NCI-H748 treated with DMSO at 0.1 percent for 48 hours (cell line): ENCODE measurements around the gene COL4A5.
"Not testable (repeated sequence)": the region's sequence is repeated elsewhere in the genome, so short reads cannot be mapped to it uniquely, and the experiment has no call there.

Source experiments
- DNase-seq: peaks from one replicate; lab custom pipeline; 2025; lab: John Stamatoyannopoulos, UW

Gene COL4A5

DNA sequence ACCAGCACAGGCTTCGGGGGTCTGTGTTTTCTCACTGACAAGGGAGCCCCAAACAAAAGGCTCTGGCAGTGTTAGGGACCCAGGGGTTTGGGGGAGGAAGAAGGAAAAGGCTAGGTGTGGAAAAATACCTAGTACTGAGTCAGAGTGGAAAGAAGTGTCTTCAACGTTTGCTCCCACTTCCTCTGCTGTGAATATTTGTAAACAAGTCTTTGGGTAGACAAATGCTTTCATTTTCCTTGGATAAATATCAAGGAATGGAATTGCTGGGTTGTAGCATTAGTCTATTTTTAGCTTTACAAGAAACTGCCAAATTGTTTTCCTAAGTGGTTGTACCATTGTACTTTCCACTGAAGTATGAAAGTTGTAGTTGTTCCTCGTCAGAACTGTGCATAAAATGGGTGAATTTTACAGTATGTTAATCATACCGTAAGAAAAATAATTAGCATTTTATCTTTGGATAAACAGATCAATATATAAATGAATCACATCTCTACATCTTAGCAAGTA lies 17.4 kb downstream of the COL4A5 start:
- DNase-seq, result no peak

DNA sequence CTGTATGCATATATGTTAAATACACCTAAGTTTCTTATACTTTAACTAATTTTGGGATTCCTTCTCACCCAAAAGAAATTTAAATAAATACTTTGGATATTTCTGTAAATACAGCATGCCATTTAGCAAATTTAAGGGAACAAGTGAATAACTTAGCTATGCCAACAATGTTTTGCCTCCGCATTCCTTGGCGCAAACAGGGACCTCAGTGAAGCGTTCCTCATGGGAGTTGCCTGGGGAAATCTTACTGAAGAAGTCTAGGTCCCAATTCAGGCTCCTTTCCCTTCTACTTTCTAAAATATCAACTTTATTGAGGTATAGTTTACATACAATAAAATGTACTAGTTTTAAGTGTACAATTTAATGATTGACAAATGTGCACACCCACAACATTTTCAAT lies 25.0 kb downstream of the COL4A5 start:
- DNase-seq, result no peak

DNA sequence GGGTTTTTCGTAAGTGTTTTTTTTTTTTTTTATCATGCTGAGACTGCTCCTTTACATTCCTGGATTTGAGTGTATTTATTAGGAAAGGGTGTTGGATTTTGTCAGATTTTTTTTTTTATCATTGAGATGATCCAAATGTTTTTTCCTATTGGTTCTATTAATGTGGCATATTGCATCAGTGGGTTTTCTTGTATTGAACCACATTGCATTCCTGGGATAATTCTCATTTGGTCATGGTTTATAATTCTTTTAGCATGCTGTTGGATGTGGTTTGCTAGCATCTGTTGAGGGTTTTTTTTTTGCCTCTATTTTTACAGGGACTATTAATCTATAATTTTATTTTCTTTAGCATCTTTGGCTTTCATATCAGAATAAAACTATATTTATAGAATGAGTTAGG lies 28.8 kb downstream of the COL4A5 start:
- DNase-seq, result no peak

DNA sequence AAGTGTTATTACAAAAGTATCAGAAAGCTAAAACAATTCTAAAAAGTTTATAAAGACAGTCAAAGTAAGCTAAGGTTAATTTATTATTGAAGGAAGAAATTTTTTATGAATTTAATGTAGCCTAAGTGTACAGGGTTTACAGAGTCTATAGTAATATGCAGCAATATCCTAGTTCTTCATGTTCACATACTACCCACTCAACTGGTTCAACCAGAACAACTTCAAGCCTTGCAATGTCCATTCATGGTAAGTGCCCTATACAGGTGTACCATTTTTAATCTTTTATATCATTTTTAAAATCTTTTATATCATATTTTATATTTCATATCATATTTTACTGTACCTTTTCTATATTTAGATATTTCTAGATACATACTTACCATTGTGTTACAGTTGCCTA lies 34.3 kb downstream of the COL4A5 start:
- DNase-seq, result no peak

DNA sequence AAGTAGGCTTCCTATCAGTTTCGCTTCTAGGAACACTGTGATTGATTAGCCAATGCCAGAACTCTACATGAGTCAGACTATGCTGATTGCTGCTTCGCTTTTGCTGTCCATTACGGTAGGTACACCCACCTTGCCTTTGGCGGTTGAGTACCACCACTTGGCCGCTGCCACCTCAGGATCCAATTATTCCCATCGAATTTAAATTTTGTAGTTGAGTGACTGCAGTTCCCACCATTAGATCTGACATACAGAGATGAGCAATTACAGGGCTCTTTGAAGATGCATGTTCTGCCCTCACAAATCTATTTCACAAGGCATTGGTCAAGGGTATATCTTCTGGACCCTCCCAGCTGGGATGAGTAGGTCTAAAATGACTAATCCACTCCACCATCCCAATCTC lies 41.9 kb downstream of the COL4A5 start:
- not testable (repeated sequence) for DNase-seq

DNA sequence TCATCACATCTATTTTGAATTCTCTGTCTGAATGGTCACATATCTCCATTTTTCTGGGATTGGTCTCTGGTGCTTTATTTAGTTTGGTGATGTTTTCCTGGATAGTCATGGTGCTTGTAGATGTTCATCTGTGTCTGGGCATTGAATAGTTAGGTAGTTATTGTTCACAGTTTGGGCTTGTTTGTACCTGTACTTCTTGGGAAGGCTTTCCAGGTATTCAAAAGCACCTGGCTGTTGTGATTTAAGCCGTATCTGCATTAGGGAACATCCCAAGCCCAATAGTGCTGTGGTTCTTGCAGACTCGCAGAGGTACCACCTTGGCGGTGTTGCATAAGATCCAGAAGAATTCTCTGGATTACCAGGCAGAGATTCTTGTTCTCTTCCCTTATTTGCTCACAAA lies 44.6 kb downstream of the COL4A5 start:
- DNase-seq, result no peak

DNA sequence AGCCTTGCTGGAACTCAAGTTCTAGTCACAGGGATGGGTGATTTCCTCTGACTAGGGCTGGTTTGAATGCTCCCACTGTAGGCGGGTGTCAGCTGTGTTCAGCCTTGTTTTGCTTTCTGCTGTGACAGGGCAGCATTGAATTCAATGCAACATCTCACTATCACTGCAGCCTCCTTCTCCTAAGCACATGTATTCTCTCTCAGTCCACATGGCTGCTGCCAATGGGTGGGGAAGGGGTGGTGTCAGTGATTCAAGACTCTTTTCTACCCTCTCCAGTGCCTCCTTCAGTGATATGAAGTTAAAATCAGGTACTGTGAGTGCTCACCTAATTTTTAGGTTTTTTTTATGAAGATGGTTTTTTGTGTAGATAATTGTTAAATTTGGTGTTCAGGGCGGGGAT lies 46.3 kb downstream of the COL4A5 start:
- no peak for DNase-seq

DNA sequence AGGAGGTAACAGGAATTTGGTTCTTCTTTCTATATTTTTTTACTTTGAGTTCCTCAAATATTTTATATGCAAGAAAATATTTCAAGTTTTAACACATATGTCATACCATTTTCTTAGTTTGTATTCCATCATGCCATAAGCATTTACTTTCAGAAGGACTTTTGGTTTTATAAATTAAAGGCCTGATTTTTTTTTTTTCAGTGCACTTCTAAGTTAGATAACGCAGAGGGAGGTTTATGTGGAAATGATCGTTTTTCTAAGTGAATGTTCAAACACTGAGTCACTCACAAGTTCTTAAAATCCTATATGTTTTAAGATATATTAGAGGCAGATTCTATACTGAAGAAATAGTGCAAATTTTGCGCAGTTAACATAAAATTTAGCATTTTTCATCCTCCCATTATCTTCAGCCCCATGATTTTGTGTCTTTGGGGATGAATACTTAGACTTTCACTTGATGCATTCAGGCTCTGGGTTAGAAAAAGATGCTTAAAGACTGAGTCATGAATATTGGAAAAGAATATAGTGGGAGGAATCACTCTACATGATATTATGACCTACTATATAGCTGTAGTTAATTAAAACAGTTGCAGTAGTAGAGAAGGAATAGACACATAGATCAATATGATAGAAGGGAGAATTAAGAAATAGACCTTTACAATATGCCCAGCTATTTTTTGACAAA lies 54.9 kb downstream of the COL4A5 start:
- DNase-seq, result no peak

DNA sequence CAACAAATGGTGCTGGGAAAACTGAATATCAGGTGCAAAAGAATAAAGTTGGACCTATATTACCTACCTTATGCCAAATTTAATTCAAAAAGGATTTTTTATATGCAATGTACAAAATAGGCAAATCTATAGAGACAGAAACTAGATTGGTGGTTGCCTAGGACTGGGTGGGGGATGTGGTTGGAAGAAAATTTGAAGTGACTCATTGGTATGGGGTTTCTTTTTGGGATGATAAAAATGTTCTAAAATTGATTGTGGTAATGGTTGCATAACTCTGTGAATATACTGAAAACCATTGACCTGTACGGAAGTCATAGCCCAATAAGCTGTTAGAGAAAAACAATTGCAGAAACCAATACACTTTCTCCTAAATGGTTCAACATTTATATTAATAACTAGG lies 72.1 kb downstream of the COL4A5 start:
- DNase-seq, result no peak

DNA sequence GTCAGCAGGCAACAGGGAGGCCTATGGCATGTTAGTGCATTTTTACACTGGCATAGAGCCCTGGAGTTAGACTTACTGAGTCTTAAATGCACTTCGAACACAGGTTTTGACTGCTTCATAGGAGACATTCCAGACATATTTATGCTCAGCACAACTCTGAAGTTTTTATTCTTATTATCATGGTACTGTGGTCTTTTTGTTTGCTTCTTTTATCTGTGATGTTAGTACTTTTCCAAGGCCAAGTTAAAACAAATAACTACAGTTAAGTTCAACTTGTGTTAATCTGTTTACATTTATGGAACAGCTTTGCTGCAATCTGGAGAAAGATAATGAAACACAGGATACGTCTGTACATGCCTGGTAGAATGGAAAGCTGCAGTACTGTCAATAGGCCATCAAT lies 76.5 kb downstream of the COL4A5 start:
- DNase-seq, result no peak

DNA sequence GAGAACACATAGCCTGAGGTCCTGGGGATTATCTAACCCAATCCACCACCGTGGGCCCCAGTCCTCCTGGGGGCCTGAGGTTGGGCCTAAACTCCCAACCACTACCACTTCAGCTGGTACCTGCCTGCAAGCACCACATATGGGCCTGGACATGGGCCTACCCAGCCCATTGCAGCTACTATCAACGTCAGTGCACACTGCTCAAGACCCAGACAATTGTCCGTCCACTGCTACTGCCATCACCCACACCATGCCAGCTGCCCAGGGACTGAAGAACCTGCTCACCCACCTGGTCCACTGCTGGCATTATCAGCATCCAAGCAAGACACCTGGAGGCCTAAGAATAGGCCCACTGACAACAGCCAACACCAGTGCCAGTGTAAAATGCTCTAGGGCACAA lies 88.1 kb downstream of the COL4A5 start:
- no peak for DNase-seq

DNA sequence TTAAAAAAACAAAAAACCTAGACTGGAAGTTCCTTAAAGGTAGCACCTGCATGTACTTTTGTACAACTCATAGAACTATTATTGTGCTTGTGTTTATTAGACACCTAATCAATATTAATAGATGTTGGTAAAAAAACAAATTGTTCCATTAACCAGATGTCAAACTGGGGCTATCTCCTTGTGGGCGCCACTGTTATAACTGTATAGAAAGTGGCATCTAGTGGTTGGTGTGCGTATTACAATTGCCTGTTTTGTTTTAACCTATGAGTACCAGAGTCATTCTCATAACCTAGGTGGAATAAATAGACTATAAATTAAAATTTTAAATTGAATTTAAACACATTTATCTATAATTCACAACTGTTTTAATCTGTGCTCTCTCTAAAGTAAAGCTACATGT lies 97.4 kb downstream of the COL4A5 start:
- peak; percentile 58 for DNase-seq

DNA sequence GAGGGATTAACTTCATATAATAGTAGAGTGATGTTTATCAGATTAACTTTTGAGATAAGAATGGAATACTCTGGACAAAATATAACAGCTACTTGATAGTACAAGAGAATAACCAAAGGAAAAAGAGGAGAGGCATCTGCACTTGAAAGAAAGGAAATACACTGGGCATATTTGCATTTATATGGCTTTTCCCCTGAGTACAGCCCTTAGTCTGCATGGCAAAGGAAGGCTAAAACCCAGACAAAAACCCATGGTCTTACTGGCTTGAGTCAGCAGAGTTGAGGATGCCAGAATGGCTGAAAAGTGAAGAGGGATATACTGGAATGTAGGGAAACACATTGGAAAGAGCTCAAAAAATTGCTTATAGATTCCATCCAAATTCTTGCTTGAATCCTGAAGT lies 101.6 kb downstream of the COL4A5 start:
- DNase-seq, result no peak

DNA sequence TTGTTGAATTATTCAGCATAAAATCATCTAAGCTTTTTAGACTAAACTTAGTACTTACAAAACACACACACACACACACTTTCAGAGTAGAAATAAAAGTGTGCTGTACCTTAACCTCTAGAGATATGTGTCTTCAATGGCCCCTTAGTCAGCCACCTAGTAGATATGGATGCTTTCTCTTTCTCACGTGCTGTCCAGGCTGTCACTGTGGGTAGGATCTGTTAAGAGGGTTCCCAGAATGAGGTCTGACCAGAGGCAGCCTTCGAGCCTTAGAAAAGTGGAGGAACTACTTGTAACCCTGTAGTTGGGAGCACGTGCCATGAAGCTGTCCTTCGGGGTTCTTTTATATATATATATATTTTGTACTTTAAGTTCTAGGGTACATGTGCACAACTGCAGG lies 117.9 kb downstream of the COL4A5 start:
- no peak for DNase-seq

DNA sequence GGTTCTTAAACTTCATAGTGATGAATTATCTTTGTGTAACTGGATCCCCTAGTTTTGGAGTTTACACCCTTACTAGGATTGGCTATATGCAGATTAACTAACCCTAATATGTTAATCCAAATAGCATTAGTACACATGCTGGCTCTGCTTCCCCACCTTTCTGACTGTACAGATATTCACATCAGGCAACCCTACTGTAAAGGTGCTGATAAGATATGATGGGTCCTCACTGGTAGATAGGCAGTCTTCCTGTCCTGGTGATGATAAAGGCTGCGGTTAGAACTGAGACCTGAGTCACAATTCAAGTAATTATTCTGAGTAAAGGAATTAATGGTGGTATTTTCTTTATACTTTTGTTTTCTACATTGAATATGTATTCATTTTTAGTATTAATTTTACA lies 118.6 kb downstream of the COL4A5 start:
- no peak for DNase-seq

DNA sequence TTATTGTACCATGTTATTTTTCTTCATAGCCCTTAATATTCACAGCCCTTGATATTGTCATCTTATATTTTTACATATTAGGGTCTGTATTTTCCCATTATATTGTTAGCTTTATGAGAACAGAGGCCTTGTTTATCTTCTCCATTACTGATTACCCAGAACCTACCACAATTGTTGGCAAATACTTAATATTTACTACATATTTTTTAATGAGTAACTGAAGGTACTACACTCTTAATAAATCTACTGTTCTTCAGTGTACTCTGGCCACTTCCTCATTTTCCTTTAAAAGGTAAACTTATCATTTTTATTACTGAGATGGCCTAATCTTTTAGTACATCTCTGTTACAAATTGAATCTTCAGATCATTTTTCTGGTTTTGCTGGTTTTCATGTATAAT lies 133.5 kb downstream of the COL4A5 start:
- DNase-seq, result no peak

DNA sequence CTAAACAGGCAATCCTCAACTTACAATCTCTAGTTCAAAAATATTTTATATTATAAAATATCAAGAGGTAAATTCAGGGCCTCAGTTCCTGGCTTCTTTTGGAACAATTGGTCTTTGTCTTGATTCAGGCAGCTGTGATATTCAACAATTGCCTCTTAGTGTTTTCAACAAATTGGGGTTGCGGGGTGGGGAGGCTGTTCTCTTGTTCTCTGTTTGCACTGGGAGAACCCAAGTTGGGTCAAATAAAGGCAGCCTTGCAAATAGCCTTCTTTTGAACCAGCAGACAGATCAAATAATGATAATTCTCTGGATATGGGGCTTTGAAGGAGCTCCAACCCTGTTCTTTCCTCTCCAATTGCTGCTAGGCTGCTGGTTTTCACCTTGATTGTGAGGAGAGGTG lies 142.5 kb downstream of the COL4A5 start:
- no peak for DNase-seq

DNA sequence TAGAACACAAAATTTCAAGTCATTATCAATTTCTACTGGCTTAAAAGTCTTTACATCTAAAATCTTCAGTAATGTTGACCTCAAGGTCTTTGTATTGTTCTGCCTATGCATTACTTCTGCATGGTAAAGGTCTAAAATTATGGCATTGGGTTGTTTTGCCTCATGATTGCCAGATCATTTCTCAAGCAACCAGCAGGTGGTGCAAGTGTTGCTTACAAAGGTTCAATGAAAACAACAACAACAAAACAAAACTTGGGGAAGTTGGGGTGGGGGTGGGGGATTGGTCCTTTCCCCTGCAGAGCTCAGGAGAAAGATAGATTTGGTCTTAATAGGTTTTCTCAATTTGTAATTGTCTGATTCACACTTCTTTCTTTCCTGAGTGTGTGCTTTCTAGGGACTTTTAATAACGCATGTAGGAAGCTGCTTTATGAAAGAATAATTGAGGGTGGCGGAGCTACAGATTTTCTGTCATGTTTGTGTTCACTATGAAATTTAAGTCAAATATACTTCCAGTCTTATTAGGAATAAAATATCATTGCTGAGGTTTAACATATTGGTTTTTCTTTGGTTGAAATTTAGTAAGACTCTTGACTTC lies 145.1 kb downstream of the COL4A5 start:
- DNase-seq, result no peak

DNA sequence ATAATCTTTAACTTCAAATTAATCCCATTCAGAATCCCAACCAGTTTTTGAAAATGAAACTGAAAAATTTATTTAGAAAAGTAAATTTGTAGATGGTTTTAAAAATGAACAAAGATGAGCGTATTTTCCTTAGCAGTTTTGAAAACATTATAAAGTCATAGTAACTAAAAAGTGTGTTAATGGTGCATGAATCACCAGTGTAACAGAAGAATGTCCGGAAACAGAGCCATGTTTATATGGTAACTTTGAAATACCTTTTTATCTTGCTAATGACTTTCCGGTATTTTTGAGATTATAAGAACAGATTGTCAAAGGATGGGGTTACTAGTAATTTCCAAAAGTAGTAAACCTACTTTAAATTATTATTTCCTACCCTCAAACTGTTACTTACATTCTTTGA lies 150.9 kb downstream of the COL4A5 start:
- DNase-seq, result no peak

DNA sequence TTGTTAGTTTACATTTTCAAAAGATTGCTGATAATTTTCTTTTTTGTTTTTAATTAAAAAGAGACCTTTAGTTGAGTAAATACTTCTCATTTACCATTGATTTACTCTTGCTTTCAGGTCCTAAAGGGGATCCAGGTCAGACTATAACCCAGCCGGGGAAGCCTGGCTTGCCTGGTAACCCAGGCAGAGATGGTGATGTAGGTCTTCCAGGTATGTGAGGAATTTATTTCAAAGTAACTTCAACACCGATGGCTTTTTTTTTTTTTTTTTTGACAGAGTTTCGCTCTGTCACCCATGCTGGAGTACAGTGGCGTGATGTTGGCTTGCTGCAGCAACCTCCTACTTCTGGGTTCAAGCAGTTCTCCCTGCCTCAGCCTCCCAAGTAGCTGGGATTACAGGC lies 161.6 kb downstream of the COL4A5 start:
- no peak for DNase-seq

DNA sequence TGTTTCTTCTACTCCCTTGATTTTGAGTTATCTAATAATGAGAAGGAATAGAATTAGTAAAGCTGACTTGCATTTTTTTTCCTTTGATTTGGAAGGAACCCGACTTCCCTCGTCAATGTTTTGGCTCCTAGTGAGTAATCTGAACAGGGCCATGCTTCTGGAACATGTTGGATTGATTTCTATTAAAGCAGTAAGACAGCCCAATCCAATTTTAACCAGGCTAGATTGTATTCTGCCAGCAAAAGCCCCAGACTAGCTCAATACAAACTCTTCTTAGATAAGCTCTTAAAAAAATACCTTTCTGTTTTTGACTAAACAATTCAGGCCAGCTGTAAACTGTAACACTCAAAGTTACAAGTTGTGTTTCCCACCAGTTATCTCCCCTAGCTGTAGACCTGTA lies 170.5 kb downstream of the COL4A5 start:
- DNase-seq, result no peak

DNA sequence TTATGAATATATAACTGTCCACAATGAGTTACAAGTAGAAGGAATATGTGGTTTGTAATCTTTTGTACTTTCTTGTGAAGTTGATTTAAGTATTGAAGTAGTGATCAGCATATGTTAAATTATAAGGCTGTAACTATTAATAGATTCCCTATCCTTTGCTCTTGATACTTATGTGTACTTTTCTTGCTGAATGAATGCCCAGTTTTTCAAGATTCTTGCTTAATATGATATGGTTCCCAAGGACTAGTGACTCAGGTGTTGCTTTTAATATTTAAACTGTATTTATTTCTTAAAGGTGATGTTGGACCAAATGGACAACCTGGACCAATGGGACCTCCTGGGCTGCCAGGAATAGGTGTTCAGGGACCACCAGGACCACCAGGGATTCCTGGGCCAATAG lies 175.0 kb downstream of the COL4A5 start:
- DNase-seq, result no peak

DNA sequence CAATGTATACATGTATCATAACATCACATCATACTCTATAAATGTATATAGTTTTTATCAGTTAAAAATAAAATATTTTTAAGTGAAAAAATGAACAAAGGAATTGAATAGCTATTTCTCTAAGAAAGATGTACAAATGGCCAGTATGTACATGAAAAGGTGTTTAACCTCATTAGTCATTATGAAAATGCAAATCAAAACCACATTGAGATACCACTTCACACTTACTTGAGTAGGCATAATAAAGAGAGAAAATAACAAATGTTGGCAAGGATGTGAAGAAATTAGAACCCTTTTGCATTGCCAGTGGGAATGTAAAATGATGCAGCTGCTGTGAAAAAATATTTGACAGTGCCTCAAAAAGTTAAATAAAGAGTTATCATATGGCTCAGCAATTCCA lies 201.2 kb downstream of the COL4A5 start:
- no peak for DNase-seq

DNA sequence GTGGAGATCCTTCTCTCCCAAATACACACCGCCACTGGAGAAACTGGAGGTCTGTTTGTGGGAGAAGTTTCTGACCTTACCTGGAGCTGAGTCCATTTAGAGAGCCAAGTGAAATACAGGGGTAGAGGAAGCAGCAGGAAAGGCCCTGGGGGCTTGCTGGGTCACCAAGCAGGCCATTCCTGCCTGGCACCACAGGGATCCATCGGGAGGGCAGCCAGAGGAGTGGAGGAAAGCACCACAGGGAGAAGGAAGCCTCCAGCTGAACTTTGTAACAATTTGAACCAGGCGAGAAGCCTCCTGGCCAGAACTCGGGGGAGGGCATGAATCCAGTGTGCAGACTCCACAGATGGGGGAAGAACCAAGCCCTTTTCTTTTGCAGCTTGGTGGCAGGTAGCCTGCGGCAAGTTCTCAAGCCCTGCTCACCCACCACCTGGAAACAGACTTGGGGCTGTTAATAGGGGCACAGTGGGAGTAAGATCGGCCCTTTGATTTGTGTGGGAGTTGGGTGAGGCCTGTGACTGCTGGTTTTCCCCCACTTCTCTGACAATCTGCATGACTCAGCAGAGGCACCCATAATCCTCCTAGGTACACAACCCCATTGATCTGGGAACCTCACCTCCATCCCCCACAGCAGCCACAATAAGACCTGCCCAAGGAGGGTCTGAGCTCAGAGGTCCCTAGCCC lies 202.1 kb downstream of the COL4A5 start:
- DNase-seq, result no peak
